ENCODE results near the gene IGFL2.
A peak's percentile ranks its signal among the peaks of the same experiment; 100 is the strongest.
"Not testable (repeated sequence)": the region's sequence is repeated elsewhere in the genome, so short reads cannot be mapped to it uniquely, and the experiment has no call there.

Gene IGFL2

DNA sequence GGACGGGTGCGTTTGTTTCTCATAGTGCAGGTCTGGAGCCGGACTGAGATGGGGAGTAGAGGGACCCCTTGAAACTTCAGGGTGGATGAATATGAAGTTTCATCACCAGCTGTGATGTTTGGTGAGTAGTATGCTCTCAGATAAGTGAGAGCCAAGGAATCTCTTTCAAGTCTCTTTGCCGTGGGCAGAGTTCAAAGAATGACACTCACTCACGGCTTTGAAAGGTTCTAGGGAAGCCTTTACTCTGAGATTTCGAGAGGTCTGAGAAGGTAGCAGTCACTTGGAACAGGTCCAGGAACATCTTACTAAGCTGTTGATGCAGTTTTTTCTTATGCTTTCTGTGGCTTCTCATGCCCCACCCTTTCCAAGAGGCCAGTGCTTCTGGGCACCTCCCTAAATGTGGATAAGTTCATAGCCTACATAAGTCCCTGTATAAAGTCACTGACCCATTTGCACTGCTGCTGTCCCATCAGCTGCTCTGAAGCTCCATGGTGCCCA, at the start of gene IGFL2:
Gene IGFL2 (plus strand): TSS at position 448 of the 498 bp plus-strand sequence. CDS start 41 bp downstream, at position 489.
- peak; percentile 7 for DNase-seq

DNA sequence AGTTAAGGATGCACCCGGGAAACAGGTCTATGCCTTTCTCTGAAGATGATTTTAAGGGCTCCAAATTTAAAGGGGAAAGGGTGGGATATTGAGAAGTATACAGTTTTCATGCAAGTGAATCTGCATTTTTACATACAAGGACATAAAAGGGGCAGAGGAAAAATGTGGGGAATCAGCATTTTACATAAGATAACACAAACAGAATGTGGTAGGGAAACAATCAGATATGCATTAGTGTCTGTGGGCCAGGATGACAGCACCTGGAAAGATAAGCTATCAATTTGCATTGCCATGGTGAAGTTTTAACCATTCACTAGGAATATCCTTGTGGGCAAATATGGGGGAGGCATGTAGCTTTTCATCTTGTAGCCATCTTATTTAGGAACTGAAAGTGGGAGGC, 47.7 kb upstream of the IGFL2 start:
- no peak for DNase-seq

DNA sequence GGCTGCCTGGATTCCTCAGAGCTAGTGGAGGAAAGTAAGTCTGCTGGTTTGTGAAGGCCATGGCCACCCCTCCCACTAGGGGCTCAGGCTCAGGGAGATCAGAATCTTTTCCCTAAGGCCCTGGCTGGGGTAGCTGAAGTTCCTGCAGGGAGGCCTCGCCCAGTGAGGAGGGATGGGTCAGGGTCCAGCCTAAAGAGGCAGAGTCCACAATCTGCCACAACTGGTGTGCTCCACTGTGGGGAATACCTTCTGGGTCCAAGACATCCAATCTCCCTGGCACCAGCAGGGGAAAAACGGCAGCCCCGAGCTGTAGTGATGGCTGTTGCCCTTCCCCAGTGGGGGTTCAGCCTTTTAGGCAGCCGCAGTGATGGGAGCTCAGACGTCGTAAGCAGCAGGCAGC, 46.7 kb upstream of the IGFL2 start:
- DNase-seq: no peak

- DNase-seq: not testable (repeated sequence)
Measured at GRCh38 chr19:46102333-46102732, 45.7 kb upstream of the IGFL2 start.

DNA sequence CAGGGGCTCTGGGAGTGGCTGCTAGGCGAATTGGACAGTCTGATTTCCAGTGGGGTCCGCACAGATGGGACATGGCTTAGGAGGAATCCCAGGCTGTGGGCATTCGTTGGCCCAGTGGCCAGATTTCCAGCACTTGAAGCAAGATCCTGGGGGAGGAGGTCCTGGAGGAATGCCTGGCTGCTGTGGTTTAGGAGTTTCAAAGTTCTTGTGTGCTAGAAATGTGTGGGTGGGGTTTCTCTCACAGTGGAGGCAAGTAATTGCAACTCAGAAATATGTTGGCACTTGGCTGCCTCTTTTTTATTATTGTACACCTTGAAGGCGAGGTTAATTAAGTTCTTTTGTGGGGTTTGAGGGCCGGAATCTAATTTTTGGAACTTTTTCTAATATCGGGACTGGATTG, 40.7 kb upstream of the IGFL2 start:
- no peak for DNase-seq

DNA sequence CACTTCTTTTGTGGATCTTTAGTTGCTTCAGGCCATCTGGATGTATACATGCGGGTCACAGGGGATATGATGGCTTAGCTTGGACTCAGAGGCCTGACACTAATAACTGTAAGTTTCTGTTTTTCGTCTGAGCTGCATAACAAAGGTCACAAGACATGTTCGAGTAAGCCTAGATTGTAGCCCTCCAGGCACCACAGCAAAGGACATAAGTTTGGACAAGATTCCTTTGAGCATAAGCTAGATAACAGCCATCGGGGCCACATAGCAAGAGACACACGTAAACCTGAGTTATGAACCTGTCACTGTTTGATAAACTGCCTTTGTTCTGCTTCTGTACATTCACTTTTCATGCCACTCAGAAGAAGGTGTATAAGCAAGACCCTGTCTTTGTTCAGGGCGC, 38.2 kb upstream of the IGFL2 start:
- DNase-seq: no peak

GRCh38 chr19:46111376-46111775, 36.7 kb upstream of the IGFL2 start:
- no peak for DNase-seq

DNA sequence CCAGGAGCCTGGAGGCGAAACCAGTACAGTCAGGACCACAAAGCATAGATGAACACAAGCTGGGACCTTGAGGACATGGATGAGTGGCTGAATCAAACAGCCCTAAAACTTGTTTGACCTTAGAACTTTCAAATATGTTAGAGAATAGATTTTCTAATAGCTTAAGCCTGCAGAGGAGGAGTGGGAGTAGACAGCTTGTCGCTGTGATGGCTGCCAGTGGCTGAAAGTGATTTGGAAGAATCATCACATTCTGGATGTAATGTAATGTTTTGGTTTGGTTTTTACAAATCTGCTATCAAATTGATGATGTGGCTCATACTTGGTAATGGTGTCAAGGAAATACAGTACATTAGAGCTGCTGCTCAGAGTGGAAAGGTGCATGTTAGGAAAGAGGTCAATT, 35.5 kb upstream of the IGFL2 start:
- DNase-seq: no peak

- DNase-seq: no peak
Measured at GRCh38 chr19:46113726-46114125, 34.3 kb upstream of the IGFL2 start.

- DNase-seq: no peak
Measured at GRCh38 chr19:46115396-46116106, 32.5 kb upstream of the IGFL2 start.

- DNase-seq: no peak
Measured at GRCh38 chr19:46116121-46116520, 31.9 kb upstream of the IGFL2 start.

DNA sequence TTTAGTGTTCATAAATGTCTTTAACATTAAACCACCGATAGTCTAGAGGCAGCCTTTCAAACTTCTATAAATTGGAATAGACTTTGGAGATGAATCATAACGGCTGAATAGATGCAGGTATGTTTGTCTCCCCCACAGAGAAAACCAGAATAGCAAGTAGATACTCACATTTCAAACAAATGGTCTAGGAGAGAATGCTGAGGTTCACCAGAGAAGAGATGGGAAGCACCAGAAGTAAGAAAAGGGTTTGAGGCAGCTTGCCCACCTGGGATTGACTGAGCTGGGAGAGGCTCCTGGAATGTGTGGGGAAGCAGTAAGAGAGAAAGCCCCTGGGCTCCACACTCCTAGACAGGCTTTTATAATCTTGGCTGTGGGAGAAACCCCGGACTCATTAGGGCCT, 29.9 kb upstream of the IGFL2 start:
- DNase-seq: no peak

DNA sequence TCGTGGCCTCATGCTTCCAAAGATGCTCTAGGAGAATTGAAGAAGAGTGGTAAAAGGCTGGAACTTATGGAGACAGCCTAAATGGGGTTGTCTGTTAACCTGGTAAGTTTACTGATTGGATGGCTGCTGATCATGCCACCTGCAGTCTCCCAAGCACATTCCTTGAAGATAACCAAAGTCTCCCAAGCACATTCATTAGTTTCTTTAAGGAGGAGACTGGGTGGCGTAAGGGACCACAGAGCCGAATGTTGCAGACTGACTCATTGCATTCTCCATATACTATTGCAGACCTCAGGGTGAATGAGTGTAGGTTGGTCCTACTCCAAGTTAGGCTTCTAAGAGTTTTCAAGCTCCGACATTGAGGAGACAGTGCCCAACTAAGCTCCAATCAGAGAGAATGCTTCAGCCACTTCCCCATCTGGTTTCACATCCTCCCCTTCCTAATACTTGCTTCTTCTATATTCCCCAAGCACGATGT, 23.4 kb upstream of the IGFL2 start, which contains the start of gene IGFL3:
Gene IGFL3 (minus strand): TSS at position 51 of the 478 bp plus-strand sequence. CDS start 39 bp downstream, at position 12.
- DNase-seq: no peak

DNA sequence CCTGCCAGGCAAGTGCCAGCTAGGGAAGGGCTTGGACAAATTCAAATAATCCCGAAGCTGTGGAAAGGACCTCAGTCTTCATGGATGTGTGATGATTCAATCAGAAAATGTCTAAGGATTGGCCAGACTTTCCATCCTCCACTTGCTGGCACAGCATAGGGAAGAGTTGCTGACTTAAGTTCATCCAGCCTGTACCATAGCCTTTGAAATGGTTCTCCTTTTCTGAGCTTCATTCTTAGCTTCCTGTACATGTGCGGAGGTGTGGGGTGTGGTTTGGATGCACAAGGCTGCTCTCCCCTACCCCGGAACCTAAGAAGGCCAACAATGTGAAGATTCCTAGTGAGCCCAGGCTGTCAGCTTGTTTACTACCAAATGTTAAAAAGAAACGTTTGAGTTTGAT, 22.6 kb upstream of the IGFL2 start:
- DNase-seq: no peak

DNA sequence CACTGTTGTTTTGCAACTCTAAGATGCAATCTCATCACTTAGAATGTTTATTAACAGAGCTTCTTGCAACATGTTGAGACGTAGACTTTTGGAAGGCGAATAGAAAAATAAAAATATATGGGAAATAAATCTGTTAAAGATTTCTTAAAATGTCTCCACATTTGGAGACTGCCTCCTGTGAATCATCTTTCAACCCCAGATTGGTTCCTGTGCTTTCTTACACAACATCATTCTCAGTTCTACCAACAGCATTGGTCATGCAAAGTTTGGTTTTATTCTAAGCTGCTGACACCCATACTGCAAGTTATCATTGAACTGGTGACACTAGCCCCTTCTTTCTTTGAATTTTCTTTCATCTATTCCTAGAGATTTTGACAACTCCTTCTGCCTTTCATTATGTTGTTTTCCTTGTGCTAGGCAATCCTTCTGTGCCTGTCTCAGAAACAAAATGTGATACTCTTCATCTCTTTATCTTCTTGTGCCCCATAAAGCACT, 21.9 kb upstream of the IGFL2 start:
- no peak for DNase-seq

- DNase-seq: no peak
Measured at GRCh38 chr19:46131485-46132143, 16.4 kb upstream of the IGFL2 start.

GRCh38 chr19:46132508-46133100, 15.4 kb upstream of the IGFL2 start:
- DNase-seq: no peak

DNA sequence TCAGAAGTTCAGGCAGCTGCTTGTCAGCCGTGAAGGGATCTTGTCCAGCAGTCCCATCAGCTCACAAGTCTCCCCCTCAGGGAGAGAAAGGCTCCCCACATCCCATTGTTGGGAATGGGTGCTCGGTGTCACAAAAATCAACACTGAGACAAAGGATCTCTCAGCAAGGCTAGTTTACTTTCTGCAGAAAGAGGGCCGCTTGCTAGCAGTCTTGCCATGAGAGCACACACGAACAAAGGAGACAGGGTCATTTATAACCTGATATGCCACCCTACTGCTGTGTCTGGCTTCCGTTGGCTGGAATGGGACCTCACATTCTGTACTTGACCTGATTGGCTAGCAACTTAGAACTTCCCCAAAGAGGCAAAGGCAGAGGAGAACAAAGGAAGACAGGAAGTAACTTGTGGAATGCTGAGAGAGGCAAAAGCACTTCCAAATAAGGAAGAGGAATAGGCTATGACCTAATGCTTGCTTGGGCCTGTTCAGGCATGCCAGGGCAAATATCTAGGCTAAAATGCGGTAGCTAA, 14.9 kb upstream of the IGFL2 start:
- no peak for DNase-seq

DNA sequence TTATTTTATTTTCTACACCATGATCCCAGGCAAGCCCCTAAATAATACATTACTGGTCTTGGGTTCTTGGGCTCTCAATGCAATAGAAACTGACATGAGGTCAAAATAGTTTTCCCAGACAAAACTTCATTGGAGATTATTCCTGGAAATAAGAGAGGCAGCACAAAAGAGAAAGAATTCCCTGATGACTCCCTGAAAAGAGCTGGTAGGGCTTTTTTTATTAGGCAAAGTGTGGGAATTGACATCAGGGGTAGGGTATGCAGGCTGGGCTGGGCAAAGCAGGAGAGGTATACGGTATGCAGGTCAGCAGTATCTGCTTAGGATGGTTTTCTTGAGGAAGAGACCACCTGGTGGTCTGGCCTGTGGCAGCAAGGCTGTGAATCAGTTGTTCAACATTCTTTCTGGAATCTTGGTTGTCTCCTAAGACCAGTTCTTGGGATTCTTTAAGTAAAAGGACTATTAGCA, 14.2 kb upstream of the IGFL2 start:
- no peak for DNase-seq

DNA sequence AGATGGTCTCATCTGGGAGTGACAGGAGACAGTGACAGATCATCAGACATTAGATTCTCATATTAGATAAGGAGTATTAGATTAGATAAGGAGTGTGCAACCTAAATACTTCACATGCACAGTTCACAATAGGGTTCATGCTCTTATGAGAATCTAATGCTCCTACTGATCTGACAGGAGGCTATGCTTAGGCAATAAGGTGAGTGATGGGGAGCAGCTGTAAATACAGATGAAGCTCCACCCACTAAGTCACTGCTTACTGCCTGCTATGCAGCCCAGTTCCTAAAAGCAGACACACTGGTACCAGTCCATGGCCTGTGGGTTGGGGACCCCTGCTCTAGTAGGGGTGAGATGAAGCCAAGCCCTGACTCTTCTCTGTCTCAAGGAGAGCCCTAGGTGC, 13.5 kb upstream of the IGFL2 start:
- no peak for DNase-seq

DNA sequence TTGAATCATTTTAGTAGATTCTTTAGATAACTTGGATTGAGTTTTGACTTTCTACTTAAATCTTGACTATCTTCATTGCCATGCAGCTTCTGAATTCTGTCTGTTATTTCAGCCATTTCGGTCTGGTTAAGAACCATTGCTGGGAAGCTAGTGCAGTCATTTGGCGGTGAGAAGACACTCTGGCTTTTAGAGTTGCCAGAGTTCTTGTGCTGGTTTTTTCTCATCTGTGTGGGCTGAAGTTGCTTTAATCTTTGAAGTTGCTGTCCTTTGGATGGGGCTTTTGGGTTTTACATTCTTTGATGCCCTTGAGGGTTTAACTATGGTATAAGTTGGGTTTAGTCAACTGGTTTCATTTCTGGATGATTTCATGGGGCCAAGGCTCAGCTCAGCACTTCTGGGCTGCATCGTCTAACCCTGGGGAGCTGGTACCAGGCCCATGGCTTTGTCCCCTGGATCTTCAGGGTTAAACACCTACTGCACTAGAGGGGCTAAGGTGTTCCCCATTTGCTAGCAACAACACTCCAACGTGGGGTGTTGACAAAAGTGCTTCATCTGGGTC, 10.0 kb upstream of the IGFL2 start:
- DNase-seq: no peak

DNA sequence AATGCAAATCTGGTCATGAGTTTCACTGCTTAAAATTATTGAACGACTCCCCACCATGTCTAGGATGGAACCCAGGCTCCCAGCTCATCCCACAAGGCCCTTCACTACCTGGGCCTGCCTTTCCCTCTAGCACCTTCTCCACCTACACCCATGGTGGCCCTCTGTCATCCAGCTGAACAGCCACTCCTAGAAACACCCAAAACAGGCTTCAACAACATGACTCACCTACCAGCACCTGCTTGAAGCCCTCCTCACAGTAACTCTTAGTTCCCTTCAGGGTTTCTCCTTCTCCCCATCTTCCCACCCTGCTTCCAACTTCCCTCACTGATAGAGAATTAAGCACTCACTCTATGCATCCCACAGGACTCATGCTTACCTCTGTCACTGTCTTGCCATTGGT, 6.6 kb upstream of the IGFL2 start:
- DNase-seq: no peak

GRCh38 chr19:46142294-46142693, 5.7 kb upstream of the IGFL2 start:
- no peak for DNase-seq

Data from RPMI8226 (cell line).